Epithelial cell of esophagus (primary cell): ENCODE results near the gene RBM18.

Source experiments
- DNase-seq: peaks from one replicate; pipeline ENCODE4 v3.0.0; 2010; ENCODE audit warnings: low read depth
- H3K4me3 ChIP-seq: 2 replicates; pipeline ENCODE4 v1.5.1; 2011; ENCODE audit warnings: mild to moderate bottlenecking, low read length, control low read depth
- TF ChIP-seq, protein P1 (sequence below): IDR thresholded peaks from 2 replicates; pipeline ENCODE4 v1.5.1; 2011; ENCODE audit warnings: low read depth, mild to moderate bottlenecking, low read length, control low read depth, inconsistent platforms; ENCODE audit not compliant: insufficient read depth; ENCODE audit errors: missing control alignments

The RBM18 gene

GRCh38 chr9:122190597-122191381 is 73.9 kb downstream of the RBM18 start:
- no peak overlapping the region for H3K4me3 ChIP-seq
- TF ChIP-seq, protein P1, sequence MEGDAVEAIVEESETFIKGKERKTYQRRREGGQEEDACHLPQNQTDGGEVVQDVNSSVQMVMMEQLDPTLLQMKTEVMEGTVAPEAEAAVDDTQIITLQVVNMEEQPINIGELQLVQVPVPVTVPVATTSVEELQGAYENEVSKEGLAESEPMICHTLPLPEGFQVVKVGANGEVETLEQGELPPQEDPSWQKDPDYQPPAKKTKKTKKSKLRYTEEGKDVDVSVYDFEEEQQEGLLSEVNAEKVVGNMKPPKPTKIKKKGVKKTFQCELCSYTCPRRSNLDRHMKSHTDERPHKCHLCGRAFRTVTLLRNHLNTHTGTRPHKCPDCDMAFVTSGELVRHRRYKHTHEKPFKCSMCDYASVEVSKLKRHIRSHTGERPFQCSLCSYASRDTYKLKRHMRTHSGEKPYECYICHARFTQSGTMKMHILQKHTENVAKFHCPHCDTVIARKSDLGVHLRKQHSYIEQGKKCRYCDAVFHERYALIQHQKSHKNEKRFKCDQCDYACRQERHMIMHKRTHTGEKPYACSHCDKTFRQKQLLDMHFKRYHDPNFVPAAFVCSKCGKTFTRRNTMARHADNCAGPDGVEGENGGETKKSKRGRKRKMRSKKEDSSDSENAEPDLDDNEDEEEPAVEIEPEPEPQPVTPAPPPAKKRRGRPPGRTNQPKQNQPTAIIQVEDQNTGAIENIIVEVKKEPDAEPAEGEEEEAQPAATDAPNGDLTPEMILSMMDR = no peak
- DNase-seq = peak; percentile 49

DNA sequence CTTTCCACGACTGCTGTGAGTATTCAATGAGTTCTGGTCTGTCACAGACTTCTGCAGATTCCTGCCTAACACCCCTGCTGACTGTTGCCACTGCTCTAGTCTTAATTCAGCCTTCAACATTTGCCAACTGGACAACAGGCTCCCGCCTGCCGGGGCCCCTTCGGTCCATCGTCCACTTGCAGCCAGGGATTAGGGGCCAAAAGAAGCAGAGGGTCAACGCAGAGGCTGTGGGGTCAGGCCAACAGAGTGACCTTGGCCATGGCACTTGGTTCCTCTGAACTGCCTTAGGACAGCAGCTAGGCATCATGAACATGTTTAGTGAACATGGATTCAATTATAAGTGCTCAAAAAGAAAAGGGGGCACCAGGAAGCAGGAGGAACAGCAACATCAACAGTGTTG is 76.3 kb downstream of the RBM18 start:
- H3K4me3 ChIP-seq = no peak overlapping the region
- no peak for DNase-seq
- TF ChIP-seq, protein P1 = no peak
